Measurements from ENCODE around the gene TEAD1.

- no peak for TF ChIP-seq POLR2A (IDR thresholded peaks at IDR 0.05)
- no peak for TF ChIP-seq CTCF (IDR thresholded peaks at IDR 0.05)
- no peak for TF ChIP-seq POLR2AphosphoS5 (IDR thresholded peaks at IDR 0.05)
- TF ChIP-seq EP300 (IDR thresholded peaks at IDR 0.05), result no peak
Observed at GRCh38 chr11:12840871-12841660, 166.8 kb downstream of the TEAD1 start.
